Measurements from ENCODE around the gene HIPK4.
A peak's percentile ranks its signal among the peaks of the same experiment; 100 is the strongest.
"Not testable (repeated sequence)": the region's sequence is repeated elsewhere in the genome, so short reads cannot be mapped to it uniquely, and the experiment has no call there.

HIPK4 gene

GRCh38 chr19:40393894-40394815, 4.2 kb upstream of the HIPK4 start:
- DNase-seq (ENCODE audit: low spot score) = no peak

- no peak for DNase-seq (ENCODE audit: low spot score)
These were observed 3.0 kb upstream of the HIPK4 start for GRCh38 chr19:40392894-40393517.

- DNase-seq (ENCODE audit: low spot score) = no peak
These were observed 2.1 kb upstream of the HIPK4 start for GRCh38 chr19:40392123-40392522.

GRCh38 chr19:40389404-40390083, 437 bp downstream of the HIPK4 start:
- DNase-seq (ENCODE audit: low spot score) = no peak

GRCh38 chr19:40388481-40388880, 1.5 kb downstream of the HIPK4 start:
- DNase-seq (ENCODE audit: low spot score) = no peak

- no peak for DNase-seq (ENCODE audit: low spot score)
These were observed 2.8 kb downstream of the HIPK4 start for GRCh38 chr19:40387155-40387554.

- no peak for DNase-seq (ENCODE audit: low spot score)
These were observed 6.2 kb downstream of the HIPK4 start for GRCh38 chr19:40383668-40384248.

- no peak for DNase-seq (ENCODE audit: low spot score)
These were observed 8.7 kb downstream of the HIPK4 start for GRCh38 chr19:40381321-40381720.

GRCh38 chr19:40380199-40381037, 9.6 kb downstream of the HIPK4 start:
- DNase-seq (ENCODE audit: low spot score) = peak; percentile 45

GRCh38 chr19:40379446-40380198, 10.4 kb downstream of the HIPK4 start:
- DNase-seq (ENCODE audit: low spot score) = no peak

- no peak for DNase-seq (ENCODE audit: low spot score)
These were observed 11.5 kb downstream of the HIPK4 start for GRCh38 chr19:40378509-40378908.

GRCh38 chr19:40377876-40378385, 12.1 kb downstream of the HIPK4 start:
- no peak for DNase-seq (ENCODE audit: low spot score)

GRCh38 chr19:40376286-40376862, 13.6 kb downstream of the HIPK4 start:
- no peak for DNase-seq (ENCODE audit: low spot score)

- no peak for DNase-seq (ENCODE audit: low spot score)
These were observed 15.9 kb downstream of the HIPK4 start for GRCh38 chr19:40374084-40374483.

GRCh38 chr19:40371802-40372122, 18.2 kb downstream of the HIPK4 start:
- DNase-seq (ENCODE audit: low spot score) = no peak

GRCh38 chr19:40370997-40371801, 18.8 kb downstream of the HIPK4 start:
- no peak for DNase-seq (ENCODE audit: low spot score)

- not testable (repeated sequence) for DNase-seq (ENCODE audit: low spot score)
These were observed 19.7 kb downstream of the HIPK4 start for GRCh38 chr19:40370253-40370652.

GRCh38 chr19:40369797-40370196, 20.2 kb downstream of the HIPK4 start:
- no peak for DNase-seq (ENCODE audit: low spot score)
